ENCODE data around the gene STARD13. TPM values are rescaled to one million over a fixed set of nuclear protein-coding genes. Genes with fewer than 3 reads are reported as not detected.

STARD13 gene
- total RNA-seq, 1 donor from 2014 or later, result 2.0 TPM

- H3K27ac ChIP-seq, result no peak overlapping the region
- no peak overlapping the region for H3K4me3 ChIP-seq
- no peaks in the 10 kb centered on the region for H3K9me3 Mint-ChIP-seq
- no peaks in the 10 kb centered on the region for H3K36me3 Mint-ChIP-seq
- H3K9me3 ChIP-seq (ENCODE audit: low read depth), result no peaks in the 10 kb centered on the region
- H3K27me3 ChIP-seq, result no peaks in the 10 kb centered on the region
- H3K79me2 ChIP-seq (ENCODE audit: low read depth), result no peaks in the 10 kb centered on the region
- DNase-seq (ENCODE audit: low spot score), result no peak
- TF ChIP-seq CTCF (IDR thresholded peaks at IDR 0.05) (no peak), EZH2phosphoT487 (IDR thresholded peaks at IDR 0.05) (no peak), EZH2 (IDR thresholded peaks at IDR 0.05) (no peak)
- H3K27ac Mint-ChIP-seq, result no peak overlapping the region
- no peak overlapping the region for H2AFZ ChIP-seq (replicated peaks)
- H3K4me2 ChIP-seq, result no peak overlapping the region
- H4K20me1 ChIP-seq (ENCODE audit: low read depth), result no peaks in the 10 kb centered on the region
- peaks cover 29% of the 10 kb centered on the region for H3K4me1 Mint-ChIP-seq
- H3K4me1 ChIP-seq, result peaks cover 16% of the 10 kb centered on the region
- no peaks in the 10 kb centered on the region for H3K36me3 ChIP-seq
- H3K27me3 Mint-ChIP-seq (ENCODE audit: insufficient read depth, low read depth), result peaks cover 2% of the 10 kb centered on the region
- H3F3A ChIP-seq (ENCODE audit: low read depth), result peaks cover 10% of the 10 kb centered on the region
- H3K9ac ChIP-seq, result no peak overlapping the region
- H3K4me3 Mint-ChIP-seq, result no peak overlapping the region
Measured at GRCh38 chr13:33208290-33209220, 77.0 kb downstream of the STARD13 start.

- Mint-ChIP-seq H3K36me3 (no peaks in the 10 kb centered on the region), H3K4me3 (no peak overlapping the region), H3K4me1 (peaks cover 23% of the 10 kb centered on the region), H3K27me3 (ENCODE audit: insufficient read depth, low read depth) (peaks cover 2% of the 10 kb centered on the region), H3K9me3 (no peaks in the 10 kb centered on the region), H3K27ac (no peak overlapping the region)
- DNase-seq (ENCODE audit: low spot score), result no peak
- no peaks in the 10 kb centered on the region for H3K9me3 ChIP-seq (ENCODE audit: low read depth)
- H3K27ac ChIP-seq, result no peak overlapping the region
- H3K79me2 ChIP-seq (ENCODE audit: low read depth), result no peaks in the 10 kb centered on the region
- H3K4me3 ChIP-seq, result no peak overlapping the region
- no peaks in the 10 kb centered on the region for H3K36me3 ChIP-seq
- no peak overlapping the region for H2AFZ ChIP-seq (replicated peaks)
- H3K4me1 ChIP-seq, result peaks cover 6% of the 10 kb centered on the region
- no peak overlapping the region for H3K9ac ChIP-seq
- no peaks in the 10 kb centered on the region for H3K27me3 ChIP-seq
- TF ChIP-seq CTCF (IDR thresholded peaks at IDR 0.05) (no peak), EZH2phosphoT487 (IDR thresholded peaks at IDR 0.05) (no peak), EZH2 (IDR thresholded peaks at IDR 0.05) (no peak)
- no peak overlapping the region for H3K4me2 ChIP-seq
- no peaks in the 10 kb centered on the region for H4K20me1 ChIP-seq (ENCODE audit: low read depth)
- H3F3A ChIP-seq (ENCODE audit: low read depth), result no peaks in the 10 kb centered on the region
Measured at GRCh38 chr13:33207615-33207961, 78.0 kb downstream of the STARD13 start.

GRCh38 chr13:33206945-33207614 lies 78.5 kb downstream of the STARD13 start:
- H3K79me2 ChIP-seq (ENCODE audit: low read depth), result no peaks in the 10 kb centered on the region

More at GRCh38 chr13:33206945-33207614, 78.5 kb downstream of the STARD13 start:
- H3K4me1 Mint-ChIP-seq, result peaks cover 23% of the 10 kb centered on the region
- H3K9me3 Mint-ChIP-seq, result no peaks in the 10 kb centered on the region
- Histone ChIP-seq H3K4me2 (no peak overlapping the region), H4K20me1 (ENCODE audit: low read depth) (no peaks in the 10 kb centered on the region), H3K9me3 (ENCODE audit: low read depth) (no peaks in the 10 kb centered on the region), H3F3A (ENCODE audit: low read depth) (no peaks in the 10 kb centered on the region), H3K4me1 (peaks cover 6% of the 10 kb centered on the region), H3K27ac (no peak overlapping the region), H3K36me3 (no peaks in the 10 kb centered on the region), H3K4me3 (no peak overlapping the region), H3K27me3 (no peaks in the 10 kb centered on the region), H3K9ac (no peak overlapping the region), H2AFZ (replicated peaks) (no peak overlapping the region)
- no peak overlapping the region for H3K27ac Mint-ChIP-seq
- peaks cover 2% of the 10 kb centered on the region for H3K27me3 Mint-ChIP-seq (ENCODE audit: insufficient read depth, low read depth)
- H3K4me3 Mint-ChIP-seq, result no peak overlapping the region
- TF ChIP-seq EZH2 (IDR thresholded peaks at IDR 0.05) (no peak), EZH2phosphoT487 (IDR thresholded peaks at IDR 0.05) (no peak), CTCF (IDR thresholded peaks at IDR 0.05) (no peak)
- no peak for DNase-seq (ENCODE audit: low spot score)
- H3K36me3 Mint-ChIP-seq, result no peaks in the 10 kb centered on the region
